Activated T-cell treated with anti-CD3 and anti-CD28 coated beads for 1 hour (primary cell): ENCODE data around the gene TMEM253.

Source experiments
- DNase-seq: peaks from one replicate; pipeline ENCODE4 v3.0.0-alpha.2; 2020; ENCODE audit warnings: low read depth

TMEM253 gene

DNA sequence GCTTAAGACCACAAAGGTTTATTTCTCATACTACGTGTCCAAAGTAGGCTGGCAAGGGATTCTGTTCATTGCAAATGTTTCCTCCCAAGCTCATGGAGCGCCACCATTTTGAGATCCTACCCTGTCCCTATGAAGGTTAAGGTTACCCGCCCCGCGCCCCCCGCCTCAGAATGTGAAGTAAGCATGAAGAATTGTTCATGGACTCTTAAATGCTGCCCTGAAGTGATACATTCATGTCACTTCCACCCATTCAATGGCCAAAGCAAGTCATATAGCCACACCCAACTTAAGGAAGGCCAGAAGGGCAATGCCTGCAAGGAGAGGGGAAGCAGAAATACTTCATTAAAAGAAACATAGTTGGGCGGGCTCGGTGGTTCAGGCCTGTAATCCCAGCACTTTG lies 4.2 kb downstream of the TMEM253 start:
- no peak for DNase-seq

DNA sequence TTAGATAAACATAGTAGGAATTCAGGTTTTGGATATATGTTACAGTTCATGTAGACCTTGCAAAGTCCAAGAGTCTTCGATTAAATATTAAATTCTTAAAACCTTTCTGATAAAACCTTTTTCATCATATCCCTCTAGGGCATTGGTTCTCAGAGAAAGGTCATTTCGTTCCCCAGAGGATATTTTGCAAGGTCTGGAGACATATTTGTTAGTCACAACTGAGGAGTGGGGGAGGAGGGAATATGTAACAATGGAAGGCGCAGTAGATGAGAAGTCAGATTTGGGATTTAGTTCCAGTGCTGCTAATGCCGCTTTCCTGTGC lies 5.3 kb downstream of the TMEM253 start:
- no peak for DNase-seq

- DNase-seq = peak; percentile 67
Measured at GRCh38 chr14:21106498-21107282, 5.8 kb downstream of the TMEM253 start.

DNA sequence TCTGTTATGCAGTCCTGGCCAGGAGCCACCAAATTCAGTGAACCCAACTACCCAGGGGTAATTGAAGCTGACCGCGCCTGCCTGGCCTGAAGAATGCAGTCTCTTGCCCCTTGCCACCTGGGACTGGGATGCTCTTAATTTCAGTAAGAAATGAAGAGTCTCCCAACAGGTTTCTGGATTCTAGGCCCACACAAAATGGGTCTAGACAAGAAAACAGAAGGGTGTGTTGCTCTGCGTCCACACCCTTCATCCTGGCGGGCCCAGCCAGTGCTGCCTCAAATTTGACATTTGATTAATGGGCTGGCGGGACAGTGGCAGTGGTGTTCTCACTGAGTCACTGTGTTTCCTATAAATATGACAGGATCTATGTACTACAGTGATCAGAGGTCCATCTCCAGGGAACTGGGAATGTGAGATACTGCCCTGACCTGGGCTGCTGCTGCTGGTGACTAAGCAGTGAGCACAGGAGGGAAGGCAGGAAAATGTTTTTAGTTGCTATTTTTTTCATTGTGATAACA lies 6.5 kb downstream of the TMEM253 start:
- no peak for DNase-seq

GRCh38 chr14:21108791-21109190 lies 7.9 kb downstream of the TMEM253 start:
- no peak for DNase-seq

DNA sequence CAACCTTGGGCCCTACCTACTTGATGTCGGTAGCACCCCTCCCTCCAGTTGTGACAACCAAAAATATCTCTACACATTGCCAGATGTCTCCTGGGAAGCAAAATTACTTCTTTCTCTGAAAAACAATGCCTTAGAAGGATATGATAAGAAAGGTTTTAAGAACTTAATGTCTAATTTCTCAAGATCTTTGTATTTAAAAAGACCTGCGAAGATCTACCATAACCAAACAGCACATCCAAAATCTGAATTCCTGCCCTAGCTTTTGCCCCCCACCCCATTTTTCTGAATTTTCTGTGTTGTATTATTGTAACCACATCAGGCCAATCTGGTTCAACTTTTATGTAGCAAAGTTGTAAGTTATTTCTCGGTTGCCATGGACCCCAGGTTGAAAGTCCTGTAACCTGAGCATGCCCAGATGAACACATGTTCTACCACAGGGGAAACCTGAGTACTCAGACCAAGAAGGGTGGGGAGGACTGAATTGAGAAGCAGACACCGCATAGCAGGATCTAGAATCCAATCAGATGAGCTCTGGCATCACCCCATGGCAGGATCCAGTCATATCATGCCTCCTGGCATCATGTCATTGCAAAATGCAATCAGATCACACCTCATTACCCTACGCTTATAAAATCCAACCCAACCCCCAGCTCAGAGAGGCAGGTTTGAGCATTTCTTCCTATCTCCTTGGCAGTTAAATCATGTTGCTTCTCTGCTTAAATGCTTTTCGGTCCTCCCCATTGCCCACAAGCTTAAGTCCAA lies 8.7 kb downstream of the TMEM253 start:
- no peak for DNase-seq

DNA sequence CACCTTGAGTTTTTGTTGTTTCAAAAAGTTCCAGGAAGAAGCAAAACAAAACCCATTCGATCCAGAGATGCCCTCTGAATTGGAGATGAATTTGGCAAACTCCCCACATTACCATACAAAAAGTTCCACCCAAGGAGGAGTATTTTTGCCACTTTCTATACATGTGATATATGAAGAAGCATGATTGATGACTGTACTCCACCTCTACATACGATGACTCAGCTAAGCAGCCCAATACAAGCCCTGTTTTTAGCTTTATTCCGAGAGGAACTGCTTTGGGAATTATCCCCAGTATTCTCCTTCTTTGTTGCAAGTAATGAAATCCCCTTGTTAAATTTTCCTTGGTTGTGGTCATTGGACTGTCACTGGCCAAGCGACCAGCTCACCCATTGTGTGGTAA lies 11.4 kb downstream of the TMEM253 start:
- no peak for DNase-seq

GRCh38 chr14:21113369-21113768 lies 12.5 kb downstream of the TMEM253 start:
- DNase-seq = no peak

DNA sequence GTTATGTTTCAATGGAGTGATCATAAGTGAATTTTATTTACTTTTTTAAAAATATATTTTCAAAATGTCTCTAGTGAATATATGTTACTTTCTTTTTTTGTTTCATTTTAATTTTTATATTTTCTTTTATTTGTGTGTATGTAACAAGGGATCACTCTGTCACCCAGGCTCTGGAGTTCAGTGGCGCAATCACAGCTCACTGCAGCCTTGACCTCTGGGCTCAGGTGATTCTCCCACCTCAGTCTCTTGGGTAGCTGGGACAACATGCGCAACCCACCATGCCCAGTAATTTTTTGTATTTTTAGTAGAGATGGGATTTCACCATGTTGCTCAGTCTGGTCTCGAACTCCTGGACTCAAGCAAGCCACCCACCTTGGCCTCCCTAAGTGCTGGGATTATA lies 18.1 kb downstream of the TMEM253 start:
- no peak for DNase-seq

DNA sequence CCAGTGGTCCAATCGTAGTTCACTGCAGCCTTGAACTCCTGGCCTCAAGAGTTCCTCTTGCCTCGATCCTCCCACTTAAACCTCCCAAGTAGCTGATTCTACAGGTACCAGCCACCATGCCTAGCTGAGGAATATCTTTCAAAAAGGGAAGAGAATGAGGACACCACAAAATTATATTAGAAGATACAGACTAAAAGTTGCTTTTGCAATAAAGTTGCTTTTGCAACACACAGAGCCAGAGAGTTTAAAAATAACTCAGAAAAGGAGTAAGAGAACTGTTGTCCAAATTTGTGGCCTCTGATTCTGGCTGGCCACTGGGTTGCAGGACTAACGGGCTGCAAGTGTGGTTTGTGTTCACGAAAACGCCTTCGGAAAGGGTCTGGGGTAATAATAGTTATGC lies 19.8 kb downstream of the TMEM253 start:
- DNase-seq = no peak

DNA sequence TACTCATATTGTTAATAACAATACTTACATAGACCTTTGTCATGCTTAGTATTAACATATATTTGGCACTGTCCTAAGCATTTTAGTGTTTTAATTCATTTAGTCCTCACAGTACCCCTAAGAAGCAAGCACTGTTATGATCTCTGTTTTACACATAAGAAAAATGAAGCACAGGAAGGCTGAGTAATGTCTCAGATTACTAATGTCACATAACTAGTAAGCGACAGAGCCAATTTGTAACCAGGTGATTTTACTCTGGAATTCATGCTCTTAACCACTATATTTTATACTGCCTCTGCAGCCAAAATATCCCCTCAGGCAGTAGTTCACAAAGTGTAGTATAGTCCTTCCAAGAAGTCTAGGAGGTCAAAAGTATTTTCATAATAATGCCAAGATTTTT lies 20.3 kb downstream of the TMEM253 start:
- no peak for DNase-seq

- no peak for DNase-seq
Measured at GRCh38 chr14:21123429-21123828, 22.6 kb downstream of the TMEM253 start.

GRCh38 chr14:21133901-21134300 lies 33.0 kb downstream of the TMEM253 start:
- no peak for DNase-seq

GRCh38 chr14:21136024-21136423 lies 35.2 kb downstream of the TMEM253 start:
- no peak for DNase-seq

DNA sequence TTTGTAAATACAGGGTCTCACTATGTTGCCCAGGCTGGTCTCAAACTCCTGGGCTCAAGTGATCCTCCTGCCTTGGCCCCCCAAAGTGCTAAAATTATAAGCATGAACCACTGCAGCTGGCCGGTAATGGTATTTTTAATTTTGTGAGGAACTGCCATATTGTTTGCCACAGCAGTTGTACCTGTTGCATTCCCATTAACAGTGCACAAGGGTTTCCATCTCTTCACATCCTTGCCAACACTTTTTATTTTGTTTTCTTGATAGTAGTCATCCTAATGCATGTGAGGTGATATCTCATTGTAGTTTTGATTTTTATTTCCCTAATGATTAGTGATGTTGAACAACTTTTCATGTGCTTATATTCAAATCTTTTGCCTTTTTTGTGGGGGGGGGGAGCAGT lies 41.5 kb downstream of the TMEM253 start:
- DNase-seq = no peak

DNA sequence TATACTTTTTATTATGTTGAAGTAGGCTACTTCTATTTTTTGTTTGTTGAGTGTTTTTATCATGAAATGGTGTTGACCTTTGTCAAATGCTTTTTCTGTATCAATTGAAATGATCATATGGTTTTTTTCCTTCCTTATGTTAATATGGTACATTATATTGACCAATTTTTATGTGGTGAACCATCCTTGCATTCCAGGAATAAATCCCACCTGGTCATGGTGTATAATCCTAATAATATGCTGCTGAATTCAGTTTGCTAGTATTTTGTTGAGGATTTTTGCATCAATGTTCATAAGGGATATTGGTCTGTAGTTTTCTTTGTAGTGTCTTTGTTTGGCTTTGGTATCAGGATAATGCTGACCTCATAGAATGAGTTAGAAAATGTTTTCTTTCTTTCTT lies 44.6 kb downstream of the TMEM253 start:
- DNase-seq = no peak

DNA sequence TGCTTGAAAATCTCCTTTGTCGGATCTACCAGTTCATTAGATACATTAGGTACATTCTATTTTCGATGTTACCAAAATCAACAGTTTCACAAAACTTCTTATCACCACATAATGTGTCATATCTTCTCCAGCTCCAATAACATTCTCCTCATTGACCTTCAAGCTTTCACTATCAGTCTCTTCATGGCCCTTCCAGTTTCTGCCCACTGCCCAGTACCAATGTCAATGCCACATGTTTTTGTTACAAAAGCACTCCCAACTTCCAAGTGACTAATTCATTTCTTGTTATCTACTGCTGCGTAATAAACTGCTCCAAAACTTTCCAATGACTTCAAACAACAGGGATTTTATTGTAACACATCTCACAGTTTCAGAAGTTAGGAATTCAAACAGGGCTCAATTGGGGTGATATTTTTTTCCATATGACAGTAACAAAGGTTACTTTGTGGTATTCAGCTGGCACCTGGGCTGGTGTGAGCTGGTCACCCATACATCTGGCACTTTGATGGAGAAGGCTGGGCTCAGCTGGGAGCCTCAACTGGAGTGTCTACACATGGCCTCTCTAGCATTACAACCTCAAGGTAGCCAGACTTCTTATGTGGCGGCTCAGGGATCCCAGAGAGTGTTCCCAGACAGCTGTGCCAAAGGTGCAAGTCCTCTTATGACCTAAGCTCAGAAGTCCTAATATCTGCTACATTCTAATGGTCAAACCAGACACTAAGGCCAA lies 48.9 kb downstream of the TMEM253 start:
- no peak for DNase-seq
